K562 (cell line): ENCODE results near the gene EPO. TPM values are rescaled to one million over a fixed set of nuclear protein-coding genes. Genes with fewer than 3 reads are reported as not detected.

ENCODE experiments used
- ATAC-seq: fragments of 200-7000 bp; cut with Tn5 transposase; 3 replicates; pipeline ENCODE4 v1.9.1; 2020; ENCODE audit warnings: moderate library complexity
- BruUV-seq: library from RNA; stranded (reverse); fragments of 400-500 nt; replicated peaks from 2 replicates; lab custom pipeline; 2021; lab: Mats Ljungman, UMichigan
- CTCF ChIA-PET: fragments of 300-600 bp; formaldehyde crosslinking; extraction: SDS; loops from one replicate; lab custom pipeline; 2021; ENCODE audit warnings: low intra/inter-chr PET ratio; lab: Yijun Ruan, JAX
- POLR2A ChIA-PET: fragments of 300-600, 350-650 bp; sonication (Branson Sonifier 250); formaldehyde crosslinking; extraction: SDS; loops from one replicate; lab custom pipeline; 2021; ENCODE audit warnings: antibody characterized with exemption, inconsistent platforms; lab: Yijun Ruan, JAX
- DNase-seq, 4 experiments: peaks; one replicate each; pipeline versions ENCODE4 v3.0.0 to v3.0.0-alpha.2; 2011 to 2018; ENCODE audit warnings: low spot score in 3 of 4, mixed read lengths in 3 of 4; ENCODE audit errors: extremely low read depth in 1 of 4
- FAIRE-seq: peaks from 2 replicates; lab custom pipeline; 2011; peaks lifted over from hg19 to GRCh38; lab: Jason Lieb, UNC
- H2AFZ ChIP-seq: 2 replicates; pipeline ENCODE4 v1.6.0; 2011; ENCODE audit warnings: low read depth, low read length, control low read depth, inconsistent platforms
- H3K27ac ChIP-seq: fragments of 200-600 bp; 3 replicates; pipeline ENCODE4 v1.8.0; 2011; ENCODE audit warnings: low read depth, mild to moderate bottlenecking, control low read depth, inconsistent platforms, low read length, moderate library complexity, mixed read lengths; ENCODE audit errors: extremely low read depth
- H3K27me3 ChIP-seq, 2 experiments: fragments of 300-600 bp in 1 of 2; 2 replicates in 1 of 2; 3 replicates in 1 of 2; pipeline versions ENCODE4 v1.6.0 to v1.8.0; 2011; ENCODE audit warnings: inconsistent platforms in 2 of 2, low read length in 2 of 2, mild to moderate bottlenecking in 1 of 2, mixed read lengths in 1 of 2, moderate library complexity in 1 of 2; ENCODE audit not compliant: control insufficient read depth in 2 of 2, insufficient read depth in 2 of 2
- H3K36me3 ChIP-seq: fragments of 300-600 bp; 3 replicates; pipeline ENCODE4 v1.8.0; 2011; ENCODE audit warnings: mild to moderate bottlenecking, low read length, inconsistent platforms; ENCODE audit not compliant: control insufficient read depth, insufficient read depth
- H3K4me1 ChIP-seq, 2 experiments: fragments of 200-600 bp in 1 of 2; replicated peaks in 1 of 2; 2 replicates in 1 of 2; 3 replicates in 1 of 2; pipeline versions ENCODE4 v1.5.1 to v1.8.0; 2011; ENCODE audit warnings: inconsistent platforms in 2 of 2, low read length in 2 of 2, mild to moderate bottlenecking in 1 of 2, mixed read lengths in 1 of 2, moderate library complexity in 1 of 2; ENCODE audit not compliant: control insufficient read depth in 2 of 2, insufficient read depth in 2 of 2
- H3K4me2 ChIP-seq: 2 replicates; pipeline ENCODE4 v1.6.1; 2011; ENCODE audit warnings: low read length, control low read depth, inconsistent platforms, mixed read lengths; ENCODE audit not compliant: insufficient read depth
- H3K4me3 ChIP-seq: fragments of 200-600 bp; sonication (generic), shearing (Covaris generic); 2 replicates; pipeline ENCODE4 v1.5.1; 2016; ENCODE audit warnings: control low read depth, inconsistent platforms
- H3K79me2 ChIP-seq: fragments of 200-600 bp; 3 replicates; pipeline ENCODE4 v1.8.0; 2011; ENCODE audit warnings: low read length, inconsistent platforms; ENCODE audit not compliant: control insufficient read depth, insufficient read depth
- H3K9ac ChIP-seq, 2 experiments: 2 replicates each; pipeline versions ENCODE4 v1.6.0 to v1.6.1; 2011; ENCODE audit warnings: low read depth in 2 of 2, low read length in 2 of 2, control low read depth in 1 of 2, inconsistent platforms in 1 of 2, mild to moderate bottlenecking in 1 of 2, mixed read lengths in 1 of 2; ENCODE audit not compliant: insufficient read depth in 1 of 2
- H3K9me1 ChIP-seq: one replicate; pipeline ENCODE4 v1.6.0; 2011; ENCODE audit warnings: inconsistent platforms, mild to moderate bottlenecking, low read length, moderate library complexity; ENCODE audit not compliant: control insufficient read depth, insufficient read depth
- H3K9me3 ChIP-seq: replicated peaks from 2 replicates; pipeline ENCODE4 v1.5.1; 2011; ENCODE audit warnings: low read depth, low read length, inconsistent platforms; ENCODE audit not compliant: control insufficient read depth, insufficient read depth
- H4K20me1 ChIP-seq: replicated peaks from 2 replicates; pipeline ENCODE4 v1.6.1; 2011; ENCODE audit warnings: low read length, inconsistent platforms, mixed read lengths; ENCODE audit not compliant: control insufficient read depth, insufficient read depth
- HMG20B ChIP-seq: fragments of 250-450 bp; sonication (Bioruptor Pico); IDR thresholded peaks from 2 replicates; pipeline ENCODE4 v1.5.0; 2021; ENCODE audit warnings: mild to moderate bottlenecking
- MYC ChIP-seq, 2 experiments: fragments of 250-450 bp in 1 of 2; sonication (Bioruptor Pico) in 1 of 2; IDR thresholded peaks; 2 replicates each; pipeline versions ENCODE4 v1.5.1 to v1.6.1; 2012 to 2021; ENCODE audit warnings: low read depth in 2 of 2, borderline replicate concordance in 1 of 2, improper control_type of control experiment in 1 of 2, low read length in 1 of 2, mild to moderate bottlenecking in 1 of 2, moderate library complexity in 1 of 2
- PHB ChIP-seq: fragments of 250-450 bp; sonication (Bioruptor Pico); IDR thresholded peaks from 2 replicates; pipeline ENCODE4 v1.5.0; 2021
- SMARCA4 ChIP-seq: fragments of 450-650 bp; IDR thresholded peaks from 2 replicates; pipeline ENCODE4 v1.6.1; 2016
- ZNF23 ChIP-seq: fragments of 250-450 bp; sonication (Bioruptor Pico); IDR thresholded peaks from 2 replicates; pipeline ENCODE4 v1.4.0; 2020; ENCODE audit warnings: mild to moderate bottlenecking
- ZNF780A ChIP-seq: fragments of 250-450 bp; sonication (Bioruptor Pico); IDR thresholded peaks from 2 replicates; pipeline ENCODE4 v1.5.0; 2021; ENCODE audit warnings: mild to moderate bottlenecking
- WGBS: fragments of 100-300 bp; shearing (Covaris generic); methylation state at CpG from one replicate; pipeline ENCODE4 v1.1.6; 2016; ENCODE audit warnings: low coverage, mixed read lengths; ENCODE audit not compliant: insufficient coverage; ENCODE audit errors: missing lambda C conversion rate; 5-methylcytosine and 5-hydroxymethylcytosine counted together
- in situ Hi-C: fragments of 300-500 bp; cut with MboI; formaldehyde crosslinking; loops from 4 replicates; pipeline ENCODE4 v1.15.0; 2018; ENCODE audit warnings: inconsistent platforms, mixed read lengths
- intact Hi-C: fragments of 100-400 bp; cut with micrococcal nuclease; formaldehyde crosslinking; loops from 2 replicates; pipeline ENCODE4 v1.14.2; 2022
- polyA plus RNA-seq, 8 experiments: library from polyadenylated mRNA; depleted of rRNA in 4 of 8; stranded (reverse) in 5 of 8; unstranded in 3 of 8; fragments of >200 nt; fragmentation: Nextera tagmentation in 2 of 8; fragmentation: Illumina TruSeq in 1 of 8; extraction: Ambion mirVana in 2 of 8; extraction: Trizol in 1 of 8; gene quantifications; 2 replicates each; pipeline versions ENCODE4 v1.2.1 to v1.2.3, GENCODE V29; 2011 to 2014; ENCODE audit warnings: inconsistent platforms in 1 of 8, missing spikeins in 1 of 8
- total RNA-seq, 7 experiments: library from RNA; depleted of rRNA in 6 of 7; stranded (reverse); fragments of >200 nt in 6 of 7; fragmentation: Illumina TruSeq in 2 of 7; extraction: Trizol in 2 of 7; gene quantifications; 2 replicates each; pipeline versions ENCODE4 v1.2.1 to v1.2.3, GENCODE V29; 2011 to 2021; ENCODE audit warnings: low replicate concordance in 1 of 7
- TF ChIP-seq, protein P1 (sequence below): fragments of 250-450 bp; sonication (Bioruptor Pico); IDR thresholded peaks from 2 replicates; pipeline ENCODE4 v1.8.0; 2021; ENCODE audit warnings: mild to moderate bottlenecking, moderate library complexity
- TF ChIP-seq, protein P2 (sequence below): fragments of 450-650 bp; IDR thresholded peaks from 2 replicates; pipeline ENCODE4 v1.6.1; 2018; ENCODE audit not compliant: partially characterized antibody

Gene EPO
- total and polyA plus RNA-seq, 9 of the 15 experiments (the other 6 are each of a cell fraction or from before 2014, with no cell fraction given): 0.06 to 0.41 (median 0.07) TPM; not detected in 6

DNA sequence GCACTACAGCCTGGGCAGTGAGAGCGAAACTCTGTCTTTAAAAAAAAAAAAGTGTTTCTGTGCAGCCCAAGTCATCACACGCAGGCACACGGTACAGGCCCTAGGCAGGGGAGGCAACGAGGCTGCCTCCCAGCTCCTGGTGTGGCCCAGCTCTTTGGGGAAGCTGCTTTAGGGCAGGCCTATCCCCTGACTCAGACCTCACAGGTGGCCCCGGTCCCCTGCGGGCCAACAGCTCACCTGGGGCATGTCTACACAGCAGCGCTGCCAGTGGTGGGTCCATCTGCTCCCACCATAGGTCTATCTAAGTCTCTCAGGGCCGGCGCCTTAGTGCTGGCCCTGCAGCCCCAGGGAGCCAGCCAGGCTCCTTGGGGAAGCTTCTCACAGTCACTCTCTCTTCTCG is 44.6 kb downstream of the EPO start (continued):
- TF ChIP-seq, protein P1, sequence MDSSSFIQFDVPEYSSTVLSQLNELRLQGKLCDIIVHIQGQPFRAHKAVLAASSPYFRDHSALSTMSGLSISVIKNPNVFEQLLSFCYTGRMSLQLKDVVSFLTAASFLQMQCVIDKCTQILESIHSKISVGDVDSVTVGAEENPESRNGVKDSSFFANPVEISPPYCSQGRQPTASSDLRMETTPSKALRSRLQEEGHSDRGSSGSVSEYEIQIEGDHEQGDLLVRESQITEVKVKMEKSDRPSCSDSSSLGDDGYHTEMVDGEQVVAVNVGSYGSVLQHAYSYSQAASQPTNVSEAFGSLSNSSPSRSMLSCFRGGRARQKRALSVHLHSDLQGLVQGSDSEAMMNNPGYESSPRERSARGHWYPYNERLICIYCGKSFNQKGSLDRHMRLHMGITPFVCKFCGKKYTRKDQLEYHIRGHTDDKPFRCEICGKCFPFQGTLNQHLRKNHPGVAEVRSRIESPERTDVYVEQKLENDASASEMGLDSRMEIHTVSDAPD (CRISPR knock-in tag): no peak
- TF ChIP-seq, all 486 proteins: peak for 0

- ChIA-PET CTCF (no interaction called here), POLR2A (interaction anchor here (0.7 to 1.2 kb wide), 3 partner anchors 10 to 18 kb away, joined by 3 to 4 read pairs (median 3); no protein-coding TSS in a partner anchor)
- Histone ChIP-seq H3K27ac (no peak overlapping the region), H2AFZ (no peak overlapping the region), H3K4me1 (peaks cover 0 to 8% of the 10 kb centered on the region in 2 experiments; a peak in 2 of 5 replicates), H3K9me3 (no peaks in the 10 kb centered on the region), H3K9me1 (no peaks in the 10 kb centered on the region), H3K4me3 (no peak overlapping the region), H4K20me1 (no peaks in the 10 kb centered on the region; the same call in 1 of the 2 replicates), H3K9ac (peak overlapping the region in 1 of 2 experiments; percentile 83; a peak in 1 of 4 replicates), H3K79me2 (no peaks in the 10 kb centered on the region), H3K27me3 (peaks cover 55 to 84% of the 10 kb centered on the region in 2 experiments), H3K36me3 (no peaks in the 10 kb centered on the region), H3K4me2 (no peak overlapping the region)
- no peak for FAIRE-seq
- in situ Hi-C loops: no loop called here
- WGBS: 18% methylated on average over 16 of the region's 16 CpGs
- intact Hi-C loops: no loop called here
- no peak; the same call in 1 of the 3 replicates for ATAC-seq
- peak in 2 of 4 experiments; percentile 6 to 17 for DNase-seq
- BruUV-seq: no TSS peak
- TF ChIP-seq, protein P2, sequence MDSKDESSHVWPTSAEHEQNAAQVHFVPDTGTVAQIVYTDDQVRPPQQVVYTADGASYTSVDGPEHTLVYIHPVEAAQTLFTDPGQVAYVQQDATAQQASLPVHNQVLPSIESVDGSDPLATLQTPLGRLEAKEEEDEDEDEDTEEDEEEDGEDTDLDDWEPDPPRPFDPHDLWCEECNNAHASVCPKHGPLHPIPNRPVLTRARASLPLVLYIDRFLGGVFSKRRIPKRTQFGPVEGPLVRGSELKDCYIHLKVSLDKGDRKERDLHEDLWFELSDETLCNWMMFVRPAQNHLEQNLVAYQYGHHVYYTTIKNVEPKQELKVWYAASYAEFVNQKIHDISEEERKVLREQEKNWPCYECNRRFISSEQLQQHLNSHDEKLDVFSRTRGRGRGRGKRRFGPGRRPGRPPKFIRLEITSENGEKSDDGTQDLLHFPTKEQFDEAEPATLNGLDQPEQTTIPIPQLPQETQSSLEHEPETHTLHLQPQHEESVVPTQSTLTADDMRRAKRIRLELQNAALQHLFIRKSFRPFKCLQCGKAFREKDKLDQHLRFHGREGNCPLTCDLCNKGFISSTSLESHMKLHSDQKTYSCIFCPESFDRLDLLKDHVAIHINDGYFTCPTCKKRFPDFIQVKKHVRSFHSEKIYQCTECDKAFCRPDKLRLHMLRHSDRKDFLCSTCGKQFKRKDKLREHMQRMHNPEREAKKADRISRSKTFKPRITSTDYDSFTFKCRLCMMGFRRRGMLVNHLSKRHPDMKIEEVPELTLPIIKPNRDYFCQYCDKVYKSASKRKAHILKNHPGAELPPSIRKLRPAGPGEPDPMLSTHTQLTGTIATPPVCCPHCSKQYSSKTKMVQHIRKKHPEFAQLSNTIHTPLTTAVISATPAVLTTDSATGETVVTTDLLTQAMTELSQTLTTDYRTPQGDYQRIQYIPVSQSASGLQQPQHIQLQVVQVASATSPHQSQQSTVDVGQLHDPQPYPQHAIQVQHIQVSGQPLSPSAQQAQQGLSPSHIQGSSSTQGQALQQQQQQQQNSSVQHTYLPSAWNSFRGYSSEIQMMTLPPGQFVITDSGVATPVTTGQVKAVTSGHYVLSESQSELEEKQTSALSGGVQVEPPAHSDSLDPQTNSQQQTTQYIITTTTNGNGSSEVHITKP: no peak
- TF ChIP-seq ZNF780A (CRISPR knock-in tag) (no peak), MYC (IDR thresholded peaks at IDR 0.05; ENCODE audit: low read depth, low read length) (no peak), MYC (CRISPR knock-in tag; IDR thresholded peaks at IDR 0.05; ENCODE audit: borderline replicate concordance, low read depth) (no peak), PHB (CRISPR knock-in tag) (no peak), ZNF23 (CRISPR knock-in tag) (no peak), SMARCA4 (no peak), HMG20B (no peak)
Measured at GRCh38 chr7:100765250-100765649, 45.0 kb downstream of the EPO start.
